Fibroblast of villous mesenchyme (primary cell): ENCODE results near the gene RASSF4. TPM values are rescaled to one million over a fixed set of nuclear protein-coding genes. Genes with fewer than 3 reads are reported as not detected.

Source experiments
- DNase-seq: peaks from one replicate; pipeline ENCODE4 v3.0.0-alpha.2; 2010; ENCODE audit warnings: low read depth
- H3K4me3 ChIP-seq: 2 replicates; pipeline ENCODE4 v1.5.1; 2011; ENCODE audit warnings: low read depth, mild to moderate bottlenecking, low read length
- total RNA-seq: library from RNA; depleted of rRNA; stranded (reverse); fragments of >200 nt; gene quantifications from 2 replicates; pipeline ENCODE4 v1.2.3, GENCODE V29; 2012
- TF ChIP-seq, protein P1 (sequence below): IDR thresholded peaks from 2 replicates; pipeline ENCODE4 v1.5.1; 2012; ENCODE audit warnings: low read depth, mild to moderate bottlenecking, low read length; ENCODE audit not compliant: insufficient read depth

The RASSF4 gene
- total RNA-seq, 1 donor, result 6.0 TPM

DNA sequence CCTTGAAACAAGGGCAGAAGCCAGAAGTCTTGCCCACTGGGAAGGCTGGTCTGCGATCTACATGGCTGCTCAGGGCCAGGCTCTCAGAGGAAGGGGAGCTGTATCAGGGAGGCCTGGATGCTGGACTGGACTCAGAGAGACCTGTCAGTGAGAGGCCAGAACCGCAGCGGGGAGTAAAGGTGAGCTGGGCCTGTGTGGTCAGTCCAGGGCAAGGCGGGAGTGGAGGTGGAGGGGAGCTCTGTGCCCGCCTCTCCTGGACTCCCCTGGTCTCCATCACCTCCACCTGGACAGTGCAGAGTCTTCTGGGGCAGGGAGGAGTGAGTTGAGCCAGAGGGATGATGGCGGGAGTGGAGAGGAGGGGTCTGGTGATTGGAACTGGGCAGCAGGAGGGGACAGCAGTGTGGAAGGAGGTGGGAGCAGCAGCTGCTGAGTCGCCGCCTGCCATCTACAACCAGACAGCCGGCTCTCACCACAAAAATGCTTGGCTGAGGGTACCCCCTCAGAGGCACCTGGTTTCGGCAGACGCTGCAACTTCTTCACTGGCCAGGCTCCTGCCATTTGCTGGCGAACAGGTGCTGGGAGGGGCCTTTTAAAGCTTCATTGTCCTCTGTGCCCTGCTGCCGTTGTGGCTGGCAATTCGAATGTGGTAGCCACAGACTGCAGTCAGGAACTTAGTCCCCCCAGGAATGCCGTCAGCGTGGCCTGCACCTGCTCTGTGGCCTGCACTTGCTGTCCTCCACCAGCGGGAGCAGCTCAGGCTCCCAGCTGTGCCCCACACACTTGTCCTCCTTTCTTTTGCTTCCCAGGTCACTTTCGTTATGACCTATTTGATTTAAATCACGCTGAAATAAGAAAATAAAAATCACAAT, 3.5 kb downstream of the RASSF4 start:
- H3K4me3 ChIP-seq, result no peak overlapping the region
- no peak for DNase-seq
- TF ChIP-seq, protein P1, sequence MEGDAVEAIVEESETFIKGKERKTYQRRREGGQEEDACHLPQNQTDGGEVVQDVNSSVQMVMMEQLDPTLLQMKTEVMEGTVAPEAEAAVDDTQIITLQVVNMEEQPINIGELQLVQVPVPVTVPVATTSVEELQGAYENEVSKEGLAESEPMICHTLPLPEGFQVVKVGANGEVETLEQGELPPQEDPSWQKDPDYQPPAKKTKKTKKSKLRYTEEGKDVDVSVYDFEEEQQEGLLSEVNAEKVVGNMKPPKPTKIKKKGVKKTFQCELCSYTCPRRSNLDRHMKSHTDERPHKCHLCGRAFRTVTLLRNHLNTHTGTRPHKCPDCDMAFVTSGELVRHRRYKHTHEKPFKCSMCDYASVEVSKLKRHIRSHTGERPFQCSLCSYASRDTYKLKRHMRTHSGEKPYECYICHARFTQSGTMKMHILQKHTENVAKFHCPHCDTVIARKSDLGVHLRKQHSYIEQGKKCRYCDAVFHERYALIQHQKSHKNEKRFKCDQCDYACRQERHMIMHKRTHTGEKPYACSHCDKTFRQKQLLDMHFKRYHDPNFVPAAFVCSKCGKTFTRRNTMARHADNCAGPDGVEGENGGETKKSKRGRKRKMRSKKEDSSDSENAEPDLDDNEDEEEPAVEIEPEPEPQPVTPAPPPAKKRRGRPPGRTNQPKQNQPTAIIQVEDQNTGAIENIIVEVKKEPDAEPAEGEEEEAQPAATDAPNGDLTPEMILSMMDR, result peak; percentile 26

- H3K4me3 ChIP-seq, result no peak overlapping the region
- peak; percentile 40 for DNase-seq
- TF ChIP-seq, protein P1, result no peak
Measured at GRCh38 chr10:44963772-44964633, 4.4 kb downstream of the RASSF4 start.

DNA sequence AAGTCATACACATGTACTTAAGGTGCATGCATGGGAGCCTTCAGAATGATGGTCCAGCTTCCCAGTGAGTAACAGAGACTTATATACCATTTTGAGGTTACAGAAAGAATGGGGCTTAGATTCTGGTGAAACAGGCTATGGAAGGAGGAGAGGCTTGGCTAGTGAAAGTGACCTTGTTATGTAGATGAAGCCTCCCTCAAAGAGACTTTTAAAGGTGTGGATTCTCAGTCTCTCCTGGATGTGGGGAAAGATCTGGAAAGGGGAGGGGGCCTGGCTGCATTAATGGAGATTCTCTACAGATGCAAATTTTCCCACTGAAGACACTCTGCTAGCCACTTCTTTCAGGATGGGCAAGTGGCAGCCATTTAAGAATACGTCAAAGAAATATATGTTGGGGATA, 5.5 kb downstream of the RASSF4 start:
- no peak for DNase-seq
- H3K4me3 ChIP-seq, result no peak overlapping the region
- TF ChIP-seq, protein P1, result no peak

DNA sequence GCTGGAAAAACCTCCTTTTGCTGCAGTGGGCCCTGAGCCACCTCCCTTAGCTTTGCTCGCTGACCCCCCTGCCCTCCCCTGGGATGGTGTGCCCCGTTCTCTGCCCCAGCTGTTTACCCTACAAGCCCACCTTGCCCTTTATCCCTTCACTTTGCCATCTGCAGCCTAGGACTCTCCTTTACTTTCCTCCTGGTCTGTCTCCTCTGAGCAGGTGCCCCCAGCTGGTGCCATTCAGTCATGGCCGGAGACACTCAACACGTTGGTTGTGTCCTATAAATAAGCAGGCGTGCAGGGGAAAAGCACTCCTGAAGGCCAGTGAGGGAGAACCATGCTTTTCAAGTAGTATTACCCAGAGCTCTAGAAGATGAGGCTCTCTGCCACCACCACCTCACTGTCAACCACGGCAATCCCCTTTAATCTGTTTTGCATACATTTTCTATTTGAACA, 6.1 kb downstream of the RASSF4 start:
- no peak overlapping the region for H3K4me3 ChIP-seq
- TF ChIP-seq, protein P1, result no peak
- no peak for DNase-seq

- DNase-seq, result peak; percentile 16
- TF ChIP-seq, protein P1, result no peak
- no peak overlapping the region for H3K4me3 ChIP-seq
Measured at GRCh38 chr10:44966129-44966815, 6.7 kb downstream of the RASSF4 start.

DNA sequence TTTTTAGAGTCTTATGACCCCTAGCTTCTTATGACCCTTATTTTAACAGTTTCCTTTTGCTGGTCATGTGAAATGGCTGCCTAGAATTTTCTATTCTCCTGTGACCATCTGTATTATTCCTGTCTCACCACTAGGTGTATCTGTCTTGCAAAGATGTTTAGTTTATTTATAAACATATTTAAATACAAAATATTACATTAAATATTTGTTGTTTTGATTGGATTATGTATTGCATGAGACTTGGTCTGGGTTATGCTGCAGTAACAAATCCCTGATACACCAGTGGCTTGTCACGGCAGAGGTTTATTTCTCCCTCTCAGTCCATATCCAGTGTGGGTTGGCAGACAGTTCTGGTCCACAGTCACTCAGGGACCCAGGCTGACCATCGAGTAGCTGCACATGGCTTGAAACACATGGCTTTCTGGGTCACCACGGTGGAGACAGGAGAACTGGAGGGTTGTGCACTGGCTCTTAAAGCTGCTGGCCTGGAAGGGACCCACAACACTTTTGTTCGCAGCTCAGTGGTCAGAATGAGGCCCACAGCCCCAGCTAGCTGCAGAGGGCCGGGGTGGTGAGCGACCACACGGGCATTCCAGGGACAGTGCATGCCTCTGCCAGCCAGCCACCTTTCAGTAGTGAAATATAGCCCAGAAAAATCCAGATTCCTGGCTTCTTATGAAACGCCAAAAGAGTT, 7.4 kb downstream of the RASSF4 start:
- no peak overlapping the region for H3K4me3 ChIP-seq
- no peak for DNase-seq
- TF ChIP-seq, protein P1, result peak; percentile 3
